ENCODE data around the gene SEMA3A.

The SEMA3A gene

DNA sequence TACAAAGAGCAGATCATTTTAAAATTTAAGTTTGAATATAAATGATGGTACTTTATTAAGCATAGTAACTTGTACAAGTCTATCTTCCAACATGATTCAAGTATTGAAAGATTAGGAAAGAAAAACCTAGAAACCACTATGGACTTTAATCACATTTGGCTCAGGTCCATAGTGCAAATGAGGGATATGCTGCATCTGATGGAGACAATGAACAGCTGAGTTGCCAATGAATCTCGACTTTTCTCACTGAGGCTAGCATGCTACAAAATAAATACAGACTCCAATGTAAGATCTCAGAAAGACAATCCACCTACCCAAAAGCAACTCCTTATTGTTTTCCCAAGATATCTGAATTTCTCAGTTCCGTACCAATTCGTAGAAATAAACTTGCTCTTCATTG, 89.8 kb downstream of the SEMA3A start:
- no peak for DNase-seq (ENCODE audit: low read depth in 1 of 2, low spot score in 1 of 2)
- no peak overlapping the region for H3K4me3 ChIP-seq (replicated peaks; ENCODE audit: insufficient read depth, low read length)
- no peak overlapping the region for H3K27ac ChIP-seq (replicated peaks)
- no peaks in the 10 kb centered on the region for H3K27me3 ChIP-seq (ENCODE audit: insufficient read depth, poor library complexity, severe bottlenecking)
- no peak for TF ChIP-seq GABPA (IDR thresholded peaks at IDR 0.05; ENCODE audit: low read depth)
- no peak for TF ChIP-seq SPI1 (IDR thresholded peaks at IDR 0.05; ENCODE audit: borderline replicate concordance, low read depth)
- TF ChIP-seq, protein P1, sequence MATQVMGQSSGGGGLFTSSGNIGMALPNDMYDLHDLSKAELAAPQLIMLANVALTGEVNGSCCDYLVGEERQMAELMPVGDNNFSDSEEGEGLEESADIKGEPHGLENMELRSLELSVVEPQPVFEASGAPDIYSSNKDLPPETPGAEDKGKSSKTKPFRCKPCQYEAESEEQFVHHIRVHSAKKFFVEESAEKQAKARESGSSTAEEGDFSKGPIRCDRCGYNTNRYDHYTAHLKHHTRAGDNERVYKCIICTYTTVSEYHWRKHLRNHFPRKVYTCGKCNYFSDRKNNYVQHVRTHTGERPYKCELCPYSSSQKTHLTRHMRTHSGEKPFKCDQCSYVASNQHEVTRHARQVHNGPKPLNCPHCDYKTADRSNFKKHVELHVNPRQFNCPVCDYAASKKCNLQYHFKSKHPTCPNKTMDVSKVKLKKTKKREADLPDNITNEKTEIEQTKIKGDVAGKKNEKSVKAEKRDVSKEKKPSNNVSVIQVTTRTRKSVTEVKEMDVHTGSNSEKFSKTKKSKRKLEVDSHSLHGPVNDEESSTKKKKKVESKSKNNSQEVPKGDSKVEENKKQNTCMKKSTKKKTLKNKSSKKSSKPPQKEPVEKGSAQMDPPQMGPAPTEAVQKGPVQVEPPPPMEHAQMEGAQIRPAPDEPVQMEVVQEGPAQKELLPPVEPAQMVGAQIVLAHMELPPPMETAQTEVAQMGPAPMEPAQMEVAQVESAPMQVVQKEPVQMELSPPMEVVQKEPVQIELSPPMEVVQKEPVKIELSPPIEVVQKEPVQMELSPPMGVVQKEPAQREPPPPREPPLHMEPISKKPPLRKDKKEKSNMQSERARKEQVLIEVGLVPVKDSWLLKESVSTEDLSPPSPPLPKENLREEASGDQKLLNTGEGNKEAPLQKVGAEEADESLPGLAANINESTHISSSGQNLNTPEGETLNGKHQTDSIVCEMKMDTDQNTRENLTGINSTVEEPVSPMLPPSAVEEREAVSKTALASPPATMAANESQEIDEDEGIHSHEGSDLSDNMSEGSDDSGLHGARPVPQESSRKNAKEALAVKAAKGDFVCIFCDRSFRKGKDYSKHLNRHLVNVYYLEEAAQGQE (IDR thresholded peaks at IDR 0.05; ENCODE audit: insufficient replicate concordance, low read depth), result no peak
- TF ChIP-seq POLR2AphosphoS5 (IDR thresholded peaks at IDR 0.05; ENCODE audit: low read depth), result no peak
- TF ChIP-seq, protein P2, sequence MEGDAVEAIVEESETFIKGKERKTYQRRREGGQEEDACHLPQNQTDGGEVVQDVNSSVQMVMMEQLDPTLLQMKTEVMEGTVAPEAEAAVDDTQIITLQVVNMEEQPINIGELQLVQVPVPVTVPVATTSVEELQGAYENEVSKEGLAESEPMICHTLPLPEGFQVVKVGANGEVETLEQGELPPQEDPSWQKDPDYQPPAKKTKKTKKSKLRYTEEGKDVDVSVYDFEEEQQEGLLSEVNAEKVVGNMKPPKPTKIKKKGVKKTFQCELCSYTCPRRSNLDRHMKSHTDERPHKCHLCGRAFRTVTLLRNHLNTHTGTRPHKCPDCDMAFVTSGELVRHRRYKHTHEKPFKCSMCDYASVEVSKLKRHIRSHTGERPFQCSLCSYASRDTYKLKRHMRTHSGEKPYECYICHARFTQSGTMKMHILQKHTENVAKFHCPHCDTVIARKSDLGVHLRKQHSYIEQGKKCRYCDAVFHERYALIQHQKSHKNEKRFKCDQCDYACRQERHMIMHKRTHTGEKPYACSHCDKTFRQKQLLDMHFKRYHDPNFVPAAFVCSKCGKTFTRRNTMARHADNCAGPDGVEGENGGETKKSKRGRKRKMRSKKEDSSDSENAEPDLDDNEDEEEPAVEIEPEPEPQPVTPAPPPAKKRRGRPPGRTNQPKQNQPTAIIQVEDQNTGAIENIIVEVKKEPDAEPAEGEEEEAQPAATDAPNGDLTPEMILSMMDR (IDR thresholded peaks at IDR 0.05; ENCODE audit: insufficient read depth, low read length), result no peak

DNA sequence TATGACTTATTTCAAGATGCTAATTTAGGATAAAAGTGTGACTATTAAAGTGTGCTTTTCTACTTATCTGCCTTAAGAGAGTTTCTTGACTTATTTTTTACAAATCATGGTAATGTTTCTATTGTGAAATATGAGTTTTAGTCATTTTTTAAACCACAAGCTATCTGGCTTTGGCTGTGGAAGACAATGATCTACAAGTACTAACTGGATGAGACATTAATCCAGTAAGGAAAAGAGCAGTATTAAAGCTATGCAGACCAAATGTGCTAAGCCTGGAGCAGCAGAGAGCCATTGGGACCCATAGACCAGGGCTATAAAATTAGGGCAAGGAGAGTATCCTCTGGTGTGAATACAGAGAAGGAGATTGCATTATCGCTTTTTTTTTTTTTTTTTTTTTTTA, 92.4 kb downstream of the SEMA3A start:
- no peak overlapping the region for H3K27ac ChIP-seq (replicated peaks)
- DNase-seq (ENCODE audit: low read depth in 1 of 2, low spot score in 1 of 2), result no peak
- no peak for TF ChIP-seq POLR2AphosphoS5 (IDR thresholded peaks at IDR 0.05; ENCODE audit: low read depth)
- TF ChIP-seq GABPA (IDR thresholded peaks at IDR 0.05; ENCODE audit: low read depth), result no peak
- TF ChIP-seq, protein P1 (IDR thresholded peaks at IDR 0.05; ENCODE audit: insufficient replicate concordance, low read depth), result no peak
- TF ChIP-seq, protein P2 (IDR thresholded peaks at IDR 0.05; ENCODE audit: insufficient read depth, low read length), result no peak
- TF ChIP-seq SPI1 (IDR thresholded peaks at IDR 0.05; ENCODE audit: borderline replicate concordance, low read depth), result no peak
- no peaks in the 10 kb centered on the region for H3K27me3 ChIP-seq (ENCODE audit: insufficient read depth, poor library complexity, severe bottlenecking)
- H3K4me3 ChIP-seq (replicated peaks; ENCODE audit: insufficient read depth, low read length), result no peak overlapping the region

DNA sequence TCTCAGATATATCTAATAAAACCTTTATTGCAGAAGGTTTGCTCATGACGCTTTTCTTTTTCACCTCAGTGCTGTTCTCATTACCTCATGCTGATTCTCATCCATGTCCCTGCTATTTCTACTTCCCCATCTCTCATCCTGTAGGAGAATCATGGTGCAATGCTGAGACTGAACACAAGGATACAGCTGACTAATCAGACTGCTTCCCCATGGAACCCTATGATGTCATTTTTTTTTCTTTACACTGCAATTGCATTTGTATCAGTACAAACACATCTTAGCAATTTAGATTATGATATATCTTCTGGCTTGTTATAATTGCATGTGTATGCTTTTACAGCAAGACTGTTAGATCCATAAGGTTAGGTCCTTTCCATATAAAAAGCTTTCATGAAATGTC, 93.7 kb downstream of the SEMA3A start:
- TF ChIP-seq, protein P2 (IDR thresholded peaks at IDR 0.05; ENCODE audit: insufficient read depth, low read length), result no peak
- TF ChIP-seq GABPA (IDR thresholded peaks at IDR 0.05; ENCODE audit: low read depth) (no peak), POLR2AphosphoS5 (IDR thresholded peaks at IDR 0.05; ENCODE audit: low read depth) (no peak), SPI1 (IDR thresholded peaks at IDR 0.05; ENCODE audit: borderline replicate concordance, low read depth) (no peak)
- TF ChIP-seq, protein P1 (IDR thresholded peaks at IDR 0.05; ENCODE audit: insufficient replicate concordance, low read depth), result no peak
- DNase-seq (ENCODE audit: low read depth in 1 of 2, low spot score in 1 of 2), result peak in 1 of 2 experiments; percentile 29
- no peaks in the 10 kb centered on the region for H3K27me3 ChIP-seq (ENCODE audit: insufficient read depth, poor library complexity, severe bottlenecking)

More for the DNA sequence above, 93.7 kb downstream of the SEMA3A start:
- Histone ChIP-seq H3K27ac (replicated peaks) (no peak overlapping the region), H3K4me3 (replicated peaks; ENCODE audit: insufficient read depth, low read length) (no peak overlapping the region)
